ENCODE results near the gene TAS2R60.

GRCh38 chr7:143411976-143412708 is 31.1 kb upstream of the TAS2R60 start:
- no peak for TF ChIP-seq CTCF (IDR thresholded peaks at IDR 0.05)
- no peak for TF ChIP-seq POLR2A (IDR thresholded peaks at IDR 0.05; ENCODE audit: low read depth)
- TF ChIP-seq EP300 (IDR thresholded peaks at IDR 0.05), result no peak

All from esophagus muscularis mucosa (tissue), 4 donors.